Transverse colon (tissue), 4 donors: ENCODE results near the gene CASK.

Experiments used
- POLR2A ChIP-seq: fragments of 450-650 bp; IDR thresholded peaks from one replicate; pipeline ENCODE4 v1.6.1; 2016; ENCODE audit warnings: antibody characterized with exemption, mild to moderate bottlenecking, moderate library complexity
- POLR2AphosphoS5 ChIP-seq, 3 donors: sonication (generic); formaldehyde crosslinking; IDR thresholded peaks; one replicate each; pipeline ENCODE4 v1.6.1; 2016; ENCODE audit warnings: antibody characterized with exemption in 3 of 3
- TF ChIP-seq, protein P1 (sequence below), 5 experiments: fragments of 200-600 bp in 3 of 5; fragments of 450-650 bp in 2 of 5; sonication (generic) in 3 of 5; IDR thresholded peaks; 1 replicate in 2 of 5; 2 replicates in 3 of 5; pipeline ENCODE4 v1.5.1; 2016 to 2017; ENCODE audit warnings: antibody characterized with exemption in 5 of 5, inconsistent platforms in 3 of 5, mild to moderate bottlenecking in 2 of 5, moderate library complexity in 1 of 5

DNA sequence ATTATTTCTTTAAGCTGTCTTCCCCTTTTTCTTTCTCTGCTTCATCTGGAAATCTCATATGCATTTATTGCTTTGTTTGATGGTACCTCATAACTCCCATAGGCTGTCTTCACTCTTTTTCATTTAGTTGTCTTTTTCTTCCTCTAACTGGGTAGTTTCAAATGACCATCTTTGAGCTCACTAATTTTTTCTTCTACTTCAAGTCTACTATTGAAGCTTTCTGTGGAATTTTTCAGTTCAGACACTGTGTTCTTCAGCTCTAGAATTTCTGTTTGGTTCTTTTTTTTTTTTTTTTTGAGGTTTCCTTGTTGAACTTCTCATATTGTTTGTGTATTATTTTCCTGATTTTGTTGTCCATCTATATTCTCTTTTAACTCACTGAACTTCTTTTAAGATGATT lies 23.0 kb downstream of the CASK start:
- TF ChIP-seq, protein P1, sequence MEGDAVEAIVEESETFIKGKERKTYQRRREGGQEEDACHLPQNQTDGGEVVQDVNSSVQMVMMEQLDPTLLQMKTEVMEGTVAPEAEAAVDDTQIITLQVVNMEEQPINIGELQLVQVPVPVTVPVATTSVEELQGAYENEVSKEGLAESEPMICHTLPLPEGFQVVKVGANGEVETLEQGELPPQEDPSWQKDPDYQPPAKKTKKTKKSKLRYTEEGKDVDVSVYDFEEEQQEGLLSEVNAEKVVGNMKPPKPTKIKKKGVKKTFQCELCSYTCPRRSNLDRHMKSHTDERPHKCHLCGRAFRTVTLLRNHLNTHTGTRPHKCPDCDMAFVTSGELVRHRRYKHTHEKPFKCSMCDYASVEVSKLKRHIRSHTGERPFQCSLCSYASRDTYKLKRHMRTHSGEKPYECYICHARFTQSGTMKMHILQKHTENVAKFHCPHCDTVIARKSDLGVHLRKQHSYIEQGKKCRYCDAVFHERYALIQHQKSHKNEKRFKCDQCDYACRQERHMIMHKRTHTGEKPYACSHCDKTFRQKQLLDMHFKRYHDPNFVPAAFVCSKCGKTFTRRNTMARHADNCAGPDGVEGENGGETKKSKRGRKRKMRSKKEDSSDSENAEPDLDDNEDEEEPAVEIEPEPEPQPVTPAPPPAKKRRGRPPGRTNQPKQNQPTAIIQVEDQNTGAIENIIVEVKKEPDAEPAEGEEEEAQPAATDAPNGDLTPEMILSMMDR (IDR thresholded peaks at IDR 0.05): no peak
- no peak for TF ChIP-seq POLR2A
- no peak for TF ChIP-seq POLR2AphosphoS5 (IDR thresholded peaks at IDR 0.05)
